ENCODE data around the gene ZNF20. TPM values are rescaled to one million over a fixed set of nuclear protein-coding genes. Genes with fewer than 3 reads are reported as not detected.

ZNF20 gene
- total and polyA plus RNA-seq, 9 of the 15 experiments (the other 6 are each of a cell fraction or from before 2014, with no cell fraction given) = 1.4 to 3.7 (median 3.1) TPM

GRCh38 chr19:12166626-12167025, 26.5 kb upstream of the ZNF20 start:
- WGBS (ENCODE audit: insufficient coverage, low coverage, missing lambda C conversion rate) = 20% methylated on average over 1 of the region's 1 CpG
- no peaks in the 10 kb centered on the region for H3K9me1 ChIP-seq (ENCODE audit: control insufficient read depth, insufficient read depth, low read length)
- no peak overlapping the region for H3K4me2 ChIP-seq (ENCODE audit: insufficient read depth, low read length)
- peaks cover 4 to 8% of the 10 kb centered on the region in 2 experiments; a peak in 3 of 5 replicates for H3K4me1 ChIP-seq (replicated peaks in 1 of 2; ENCODE audit: control insufficient read depth in 2 of 2, insufficient read depth in 2 of 2, low read length in 2 of 2)
- H3K36me3 ChIP-seq (ENCODE audit: control insufficient read depth, insufficient read depth, low read length) = 0 out of 3 replicates have a peak, but pooled peaks cover 2% of the 10 kb centered on the region
- POLR2A ChIA-PET = no interaction called here
- no TSS peak for BruUV-seq (replicated peaks)
- H4K20me1 ChIP-seq (replicated peaks; ENCODE audit: control insufficient read depth, insufficient read depth, low read length) = no peaks in the 10 kb centered on the region
- H3K9me3 ChIP-seq (replicated peaks; ENCODE audit: control insufficient read depth, insufficient read depth, low read depth, low read length) = peaks cover 3% of the 10 kb centered on the region; the same call in 1 of the 2 replicates
- no peak overlapping the region for H3K9ac ChIP-seq (ENCODE audit: insufficient read depth in 1 of 2, low read depth in 2 of 2, low read length in 2 of 2)
- CTCF ChIA-PET (ENCODE audit: low intra/inter-chr PET ratio) = no interaction called here
- ATAC-seq (no peak), FAIRE-seq (no peak), DNase-seq (ENCODE audit: extremely low read depth in 1 of 4, low spot score in 3 of 4) (no peak)
- no peak overlapping the region for H3K27ac ChIP-seq (ENCODE audit: extremely low read depth, low read depth, low read length)
- no peak overlapping the region for H2AFZ ChIP-seq (ENCODE audit: low read depth, low read length)
- intact Hi-C loops (cut with micrococcal nuclease) (no loop called here), in situ Hi-C loops (cut with MboI) (no loop called here)
- H3K79me2 ChIP-seq (ENCODE audit: control insufficient read depth, insufficient read depth, low read length) = peaks cover 14% of the 10 kb centered on the region
- no peak overlapping the region for H3K4me3 ChIP-seq
- no peaks in the 10 kb centered on the region for H3K27me3 ChIP-seq (ENCODE audit: control insufficient read depth in 2 of 2, insufficient read depth in 2 of 2, low read length in 2 of 2)
- TF ChIP-seq LCOR (CRISPR knock-in tag; IDR thresholded peaks at IDR 0.05) = no peak
- no peak for TF ChIP-seq BRCA1 (IDR thresholded peaks at IDR 0.05)
- no peak for TF ChIP-seq BRCA1 (CRISPR knock-in tag; IDR thresholded peaks at IDR 0.05)
- no peak for TF ChIP-seq CLOCK (CRISPR knock-in tag; IDR thresholded peaks at IDR 0.05; ENCODE audit: borderline replicate concordance)
- TF ChIP-seq, protein P1, sequence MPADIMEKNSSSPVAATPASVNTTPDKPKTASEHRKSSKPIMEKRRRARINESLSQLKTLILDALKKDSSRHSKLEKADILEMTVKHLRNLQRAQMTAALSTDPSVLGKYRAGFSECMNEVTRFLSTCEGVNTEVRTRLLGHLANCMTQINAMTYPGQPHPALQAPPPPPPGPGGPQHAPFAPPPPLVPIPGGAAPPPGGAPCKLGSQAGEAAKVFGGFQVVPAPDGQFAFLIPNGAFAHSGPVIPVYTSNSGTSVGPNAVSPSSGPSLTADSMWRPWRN (IDR thresholded peaks at IDR 0.05; ENCODE audit: low read depth) = no peak
- no peak for TF ChIP-seq PTBP1 (IDR thresholded peaks at IDR 0.05; ENCODE audit: low read depth, low read length)
- no peak for TF ChIP-seq YBX1 (IDR thresholded peaks at IDR 0.05)
- TF ChIP-seq, protein P2, sequence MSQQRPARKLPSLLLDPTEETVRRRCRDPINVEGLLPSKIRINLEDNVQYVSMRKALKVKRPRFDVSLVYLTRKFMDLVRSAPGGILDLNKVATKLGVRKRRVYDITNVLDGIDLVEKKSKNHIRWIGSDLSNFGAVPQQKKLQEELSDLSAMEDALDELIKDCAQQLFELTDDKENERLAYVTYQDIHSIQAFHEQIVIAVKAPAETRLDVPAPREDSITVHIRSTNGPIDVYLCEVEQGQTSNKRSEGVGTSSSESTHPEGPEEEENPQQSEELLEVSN (IDR thresholded peaks at IDR 0.05; ENCODE audit: borderline replicate concordance in 1 of 2, extremely low read depth in 1 of 2, insufficient read depth in 1 of 2, insufficient read length in 1 of 2, low read depth in 1 of 2, low read length in 1 of 2, poor library complexity in 1 of 2, severe bottlenecking in 1 of 2) = no peak
- no peak for TF ChIP-seq TGIF2 (CRISPR knock-in tag; IDR thresholded peaks at IDR 0.05)
- no peak for TF ChIP-seq ZNF197 (CRISPR knock-in tag; IDR thresholded peaks at IDR 0.05; ENCODE audit: low read depth)
- TF ChIP-seq IRF1 (CRISPR knock-in tag; IDR thresholded peaks at IDR 0.05; ENCODE audit: borderline replicate concordance) = no peak
- no peak for TF ChIP-seq MECOM (CRISPR knock-in tag; IDR thresholded peaks at IDR 0.05)
- TF ChIP-seq, protein P3, sequence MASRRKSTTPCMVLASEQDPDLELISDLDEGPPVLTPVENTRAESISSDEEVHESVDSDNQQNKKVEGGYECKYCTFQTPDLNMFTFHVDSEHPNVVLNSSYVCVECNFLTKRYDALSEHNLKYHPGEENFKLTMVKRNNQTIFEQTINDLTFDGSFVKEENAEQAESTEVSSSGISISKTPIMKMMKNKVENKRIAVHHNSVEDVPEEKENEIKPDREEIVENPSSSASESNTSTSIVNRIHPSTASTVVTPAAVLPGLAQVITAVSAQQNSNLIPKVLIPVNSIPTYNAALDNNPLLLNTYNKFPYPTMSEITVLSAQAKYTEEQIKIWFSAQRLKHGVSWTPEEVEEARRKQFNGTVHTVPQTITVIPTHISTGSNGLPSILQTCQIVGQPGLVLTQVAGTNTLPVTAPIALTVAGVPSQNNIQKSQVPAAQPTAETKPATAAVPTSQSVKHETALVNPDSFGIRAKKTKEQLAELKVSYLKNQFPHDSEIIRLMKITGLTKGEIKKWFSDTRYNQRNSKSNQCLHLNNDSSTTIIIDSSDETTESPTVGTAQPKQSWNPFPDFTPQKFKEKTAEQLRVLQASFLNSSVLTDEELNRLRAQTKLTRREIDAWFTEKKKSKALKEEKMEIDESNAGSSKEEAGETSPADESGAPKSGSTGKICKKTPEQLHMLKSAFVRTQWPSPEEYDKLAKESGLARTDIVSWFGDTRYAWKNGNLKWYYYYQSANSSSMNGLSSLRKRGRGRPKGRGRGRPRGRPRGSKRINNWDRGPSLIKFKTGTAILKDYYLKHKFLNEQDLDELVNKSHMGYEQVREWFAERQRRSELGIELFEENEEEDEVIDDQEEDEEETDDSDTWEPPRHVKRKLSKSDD (conservative IDR thresholded peaks at IDR 0.05; ENCODE audit: low read length) = no peak
- no peak for TF ChIP-seq ZNF217 (CRISPR knock-in tag; IDR thresholded peaks at IDR 0.05)
- TF ChIP-seq ZNF316 (IDR thresholded peaks at IDR 0.05) = no peak
- TF ChIP-seq ZKSCAN1 (IDR thresholded peaks at IDR 0.05; ENCODE audit: low read depth, low read length) = no peak
